Effector CD4-positive, alpha-beta T cell (primary cell): Measurements from ENCODE around the gene OR2V2.

Source experiments
- DNase-seq: peaks from one replicate; pipeline ENCODE4 v3.0.0-alpha.2; 2020

Gene OR2V2

GRCh38 chr5:181192337-181193046 lies 45.1 kb downstream of the OR2V2 start:
- DNase-seq = no peak

DNA sequence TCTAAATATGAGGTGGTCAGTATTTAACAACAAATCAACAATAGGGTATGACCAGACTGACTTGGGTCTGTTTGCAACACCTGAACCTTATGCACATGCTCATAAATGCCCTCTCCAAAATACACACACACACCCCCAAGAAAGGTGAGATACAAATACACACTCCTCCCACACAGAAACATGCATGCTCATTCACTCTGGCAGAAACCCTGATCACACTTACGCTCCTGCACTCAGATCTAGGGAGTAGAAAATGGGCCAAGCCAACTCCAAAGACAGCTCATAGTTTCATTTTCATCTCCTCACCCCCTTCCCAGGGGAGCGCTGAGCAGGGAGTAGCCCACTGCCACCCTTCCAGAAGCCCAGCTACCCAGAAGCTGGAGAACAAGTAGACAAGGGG lies 46.3 kb downstream of the OR2V2 start:
- no peak for DNase-seq

DNA sequence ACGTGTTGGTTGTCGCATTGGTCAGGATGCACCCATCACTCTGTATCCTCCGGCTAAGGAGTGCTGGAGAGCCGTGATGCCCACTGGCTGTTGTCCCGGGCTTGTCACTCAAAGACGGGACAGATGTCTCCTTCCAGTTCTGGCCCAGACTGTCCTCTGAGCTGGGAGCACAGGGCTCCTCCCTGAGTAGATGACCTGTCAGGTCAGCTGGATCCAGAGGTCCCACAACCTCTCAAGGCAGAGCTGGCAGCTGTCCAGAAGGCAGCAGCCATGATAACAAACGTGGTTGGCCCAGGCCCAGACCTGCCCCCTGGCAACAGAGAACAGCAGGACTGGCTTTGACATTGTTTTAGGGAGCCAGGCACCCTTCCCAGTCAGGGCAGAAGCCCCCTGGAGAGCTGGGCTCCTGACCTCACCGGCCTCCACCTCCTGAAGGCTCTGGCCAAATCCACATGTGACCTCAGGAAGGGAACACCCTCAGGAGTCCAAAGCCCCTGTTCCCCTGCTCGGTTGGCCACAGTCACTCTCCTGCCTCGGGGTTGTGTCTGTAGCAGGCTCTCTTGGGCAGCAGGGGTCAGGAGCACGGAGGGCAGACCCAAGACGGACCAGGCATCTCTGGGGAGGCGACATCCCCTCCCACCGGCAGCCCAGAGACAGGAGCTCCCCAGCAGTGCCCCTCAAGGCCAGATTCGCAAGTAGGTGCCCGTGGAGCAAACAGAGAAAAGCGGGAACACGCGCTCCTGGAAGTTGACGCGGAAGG lies 47.3 kb downstream of the OR2V2 start:
- DNase-seq = no peak

GRCh38 chr5:181195249-181195761 lies 47.9 kb downstream of the OR2V2 start:
- DNase-seq = no peak

DNA sequence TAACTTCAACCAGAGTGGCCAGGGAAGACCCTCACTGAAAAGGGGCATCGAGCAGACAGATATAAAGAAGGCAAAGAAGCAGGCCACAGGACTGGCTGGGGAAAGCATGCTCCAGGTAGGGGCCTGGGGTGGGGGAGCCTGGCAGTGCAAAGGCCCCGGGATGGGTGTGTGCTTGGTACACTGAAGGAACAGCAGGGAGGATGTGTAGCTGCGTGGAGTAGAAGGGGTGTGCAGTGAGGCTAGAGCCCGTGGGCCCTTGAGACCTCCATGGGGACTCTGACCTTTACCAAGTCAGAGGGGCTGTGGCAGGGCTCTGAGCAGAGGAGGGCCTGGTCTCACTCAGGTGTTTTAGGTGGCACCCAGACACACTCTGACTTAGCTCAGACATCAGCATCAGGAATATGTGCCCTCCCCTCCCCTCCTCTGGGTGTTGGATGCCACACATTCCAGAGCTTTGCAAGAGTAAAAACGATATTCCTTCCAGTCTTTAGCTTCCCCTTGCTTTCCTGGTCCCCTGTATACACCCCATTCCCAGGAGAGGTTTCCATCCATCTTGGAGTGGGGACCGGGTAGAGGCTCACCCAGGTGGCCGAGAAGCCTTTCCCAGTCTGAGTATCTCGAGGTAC lies 50.1 kb downstream of the OR2V2 start:
- no peak for DNase-seq

DNA sequence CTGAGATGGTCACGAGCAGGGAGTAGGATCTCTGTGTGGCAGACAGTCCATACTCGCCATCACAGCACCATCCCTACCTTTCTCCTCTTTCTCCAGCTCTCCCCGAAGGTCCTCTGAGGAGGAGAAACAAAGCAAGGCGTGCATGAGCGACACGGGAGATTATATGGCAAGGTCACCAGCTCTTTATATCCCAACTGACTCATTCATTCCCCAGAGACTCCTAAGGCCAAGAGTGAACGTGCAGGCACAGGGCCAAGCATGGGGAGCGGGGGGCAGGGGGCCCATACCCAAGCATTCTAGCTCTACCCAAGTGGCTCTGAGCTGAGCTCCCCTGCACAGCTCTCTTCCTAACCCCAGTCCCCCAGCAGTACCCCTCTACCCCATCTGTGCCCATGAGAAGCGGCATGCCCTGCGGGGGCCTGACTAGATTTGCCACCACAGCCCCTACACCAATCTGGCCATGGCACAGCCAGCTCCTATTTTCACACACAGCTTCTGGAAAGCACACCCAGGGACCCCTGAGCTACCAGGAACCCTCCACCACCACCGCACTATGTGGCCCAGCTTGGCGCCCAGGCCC lies 50.8 kb downstream of the OR2V2 start:
- no peak for DNase-seq

- no peak for DNase-seq
These were observed 51.6 kb downstream of the OR2V2 start for GRCh38 chr5:181198905-181199519.

- DNase-seq = no peak
These were observed 52.7 kb downstream of the OR2V2 start for GRCh38 chr5:181199881-181200638.

DNA sequence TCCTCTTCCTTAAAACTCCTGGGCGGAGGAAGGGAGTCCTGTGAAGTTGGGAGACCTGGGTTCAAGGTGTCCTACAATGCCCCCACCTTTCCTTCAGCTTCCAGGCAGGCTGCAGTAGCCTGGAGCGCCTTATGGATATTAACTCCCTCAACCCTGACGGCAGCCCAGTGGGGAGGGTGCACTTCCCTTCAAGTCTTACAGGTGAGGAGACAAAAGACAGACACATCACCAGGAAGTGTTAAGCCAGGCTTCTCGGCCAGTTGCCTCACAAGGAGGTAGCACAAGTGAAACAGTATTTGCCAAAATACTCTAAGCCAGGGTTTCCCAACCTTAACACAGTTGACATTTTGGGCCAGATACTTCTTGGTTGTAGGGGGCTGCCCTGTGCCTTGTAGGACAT lies 53.4 kb downstream of the OR2V2 start:
- no peak for DNase-seq

DNA sequence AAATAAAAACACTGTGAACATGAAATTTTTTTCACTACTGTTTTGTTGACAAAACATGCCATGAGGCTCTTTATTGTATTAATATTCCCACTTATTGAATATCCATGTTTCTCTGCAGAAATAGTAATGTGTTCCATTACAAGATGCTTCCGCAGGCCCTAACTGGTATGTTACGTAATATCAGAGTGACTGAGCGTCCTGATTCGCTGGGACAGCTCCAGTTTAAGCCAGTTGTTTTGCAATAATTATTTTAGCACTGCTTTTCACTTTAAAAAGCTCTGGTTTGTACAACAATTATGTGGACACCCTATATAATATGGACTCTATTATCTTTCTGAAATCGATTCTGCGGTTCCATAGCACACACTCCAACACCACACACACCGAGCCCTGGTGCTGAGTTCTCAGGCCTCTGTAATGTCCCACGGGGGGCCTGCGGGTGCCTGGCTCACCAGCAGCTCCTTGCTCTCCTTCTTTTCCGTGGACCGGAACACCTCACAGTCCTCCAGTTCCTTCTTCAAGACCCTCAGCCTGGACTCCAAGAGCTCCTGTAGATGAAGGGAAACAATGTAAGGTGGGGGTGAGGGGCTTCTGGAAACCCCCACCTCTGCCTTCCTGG lies 55.8 kb downstream of the OR2V2 start:
- no peak for DNase-seq

DNA sequence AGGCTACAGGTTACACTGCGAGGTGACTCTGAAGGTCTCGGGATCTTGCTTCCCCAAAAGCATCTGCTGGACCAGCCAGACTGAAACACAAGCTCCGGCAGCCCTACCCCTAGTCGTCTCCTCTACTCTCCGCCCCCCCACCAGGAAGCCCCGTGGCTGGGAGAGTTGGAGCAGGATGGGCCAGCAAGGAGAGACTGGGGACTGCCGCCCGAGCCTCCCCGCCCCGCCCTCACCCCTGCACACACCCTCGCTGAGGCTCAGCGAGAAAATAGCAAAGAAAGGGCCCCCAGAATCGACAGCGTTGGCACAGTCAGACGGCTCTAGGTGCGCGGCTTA lies 56.4 kb downstream of the OR2V2 start:
- DNase-seq = no peak

GRCh38 chr5:181204113-181204825 lies 56.9 kb downstream of the OR2V2 start:
- DNase-seq = no peak

DNA sequence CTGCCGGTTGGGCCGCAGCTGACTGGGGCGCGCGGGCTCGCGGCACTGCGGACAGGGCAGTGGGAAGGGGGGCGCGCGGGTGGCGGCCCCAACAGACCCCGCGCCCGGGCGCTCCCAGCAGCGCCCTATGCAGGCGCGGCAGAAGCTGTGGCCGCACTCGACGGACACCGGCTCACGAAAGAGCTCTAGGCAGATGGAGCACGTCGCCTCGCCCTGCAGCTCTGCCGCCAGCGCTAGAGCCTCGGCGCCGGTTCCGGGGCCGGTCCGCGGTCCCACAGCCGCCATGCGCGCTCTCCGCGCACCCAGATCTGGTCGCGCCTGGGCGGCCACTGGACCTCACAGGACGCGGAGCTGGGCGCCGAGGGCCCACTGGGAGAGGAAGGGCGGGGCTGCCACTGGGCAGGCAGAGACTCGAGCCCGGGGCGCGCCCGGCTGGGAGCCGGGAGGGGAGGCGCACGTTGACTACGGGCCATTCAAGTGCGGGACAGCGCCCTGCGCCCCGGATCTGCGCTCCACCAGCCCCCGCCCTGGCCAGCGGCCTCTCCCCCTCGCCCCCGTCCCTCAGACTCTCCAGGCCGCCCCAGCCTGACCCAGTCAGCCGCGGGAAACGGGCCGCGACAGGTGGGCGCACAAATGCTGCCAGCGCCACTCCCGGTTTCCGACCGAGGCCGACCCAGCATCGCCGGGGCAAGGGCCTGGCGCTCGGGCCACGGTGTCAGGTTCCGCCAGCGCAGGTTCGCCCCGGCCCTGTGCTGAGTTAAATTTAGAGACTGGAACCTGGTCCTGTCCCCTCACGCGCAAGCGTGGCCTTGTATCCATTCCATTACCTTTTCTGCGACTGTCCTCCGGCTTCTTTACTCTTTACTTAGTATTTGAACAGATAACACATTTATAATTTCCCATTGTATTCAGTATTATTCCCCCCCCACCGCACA lies 57.7 kb downstream of the OR2V2 start, which contains the start of gene TRIM7:
Gene TRIM7 (minus strand): TSS at position 371 of the 935 bp plus-strand sequence. CDS start 86 bp downstream, at position 285.
- no peak for DNase-seq

DNA sequence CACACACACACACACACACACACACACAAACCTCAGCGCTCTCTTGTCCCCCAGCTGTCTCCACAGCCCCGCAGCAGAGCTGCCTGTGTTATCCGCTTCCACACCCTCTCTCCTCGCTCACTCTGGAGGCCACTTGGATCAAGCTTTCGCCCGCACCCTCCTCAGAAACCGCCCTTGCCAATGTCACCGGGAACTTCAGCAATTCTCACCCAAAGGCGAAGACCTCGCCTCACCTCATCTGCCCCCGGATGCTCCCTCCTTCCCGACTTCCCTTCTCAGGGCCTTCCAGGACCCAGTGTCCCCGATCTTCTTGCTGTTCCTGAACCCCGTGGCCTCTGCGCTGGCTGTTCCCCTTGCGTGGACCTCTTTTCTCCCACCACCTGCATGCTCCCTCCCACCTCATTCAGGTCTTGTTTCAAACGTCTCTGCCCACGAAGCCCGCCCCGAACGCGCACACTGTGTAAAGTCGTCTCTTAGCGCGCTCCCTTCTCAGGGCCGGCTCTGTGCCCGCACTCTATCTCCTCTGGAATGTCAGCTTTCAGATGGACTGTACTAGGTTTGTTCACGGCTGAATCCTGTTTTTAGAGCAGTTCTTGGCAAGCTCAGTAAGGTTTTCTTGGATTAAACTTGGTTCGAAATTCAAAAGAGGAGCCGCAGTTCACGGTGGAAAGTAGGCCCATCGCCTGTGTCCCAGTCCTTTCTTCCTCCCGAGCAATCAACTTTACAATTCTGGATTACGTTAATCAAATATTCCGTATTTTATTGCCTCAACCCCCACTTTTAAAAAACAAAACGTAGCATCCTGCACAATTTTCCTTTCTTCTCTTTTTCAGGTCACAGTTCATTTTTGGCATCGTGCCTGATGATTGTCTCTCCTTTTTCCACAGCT lies 58.6 kb downstream of the OR2V2 start:
- no peak for DNase-seq

- DNase-seq = peak; percentile 52
These were observed 60.0 kb downstream of the OR2V2 start for GRCh38 chr5:181207214-181207959.

DNA sequence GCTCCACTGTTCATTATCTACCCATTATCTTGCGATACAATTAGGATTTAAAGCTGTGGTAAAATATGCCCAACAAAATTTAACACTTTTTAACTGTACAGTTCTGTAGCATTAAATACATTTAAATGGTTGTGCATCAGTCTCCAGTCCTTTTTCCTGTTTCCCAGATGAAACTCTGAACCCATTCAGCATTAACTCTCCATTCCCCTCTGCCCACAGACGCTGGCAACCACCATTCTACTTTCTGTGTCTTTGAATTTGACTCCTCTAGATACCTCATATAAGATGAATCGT lies 60.5 kb downstream of the OR2V2 start:
- no peak for DNase-seq
